B cell (primary cell): Measurements from ENCODE around the gene C10orf53. TPM values are rescaled to one million over a fixed set of nuclear protein-coding genes. Genes with fewer than 3 reads are reported as not detected.

Experiments used
- ATAC-seq: fragments of 200-7000 bp; cut with Tn5 transposase; one replicate; pipeline ENCODE4 v1.10.0; 2021; ENCODE audit warnings: low read depth, mild to moderate bottlenecking, moderate number of reproducible peaks, moderate library complexity
- CTCF ChIA-PET: fragments of 350-600 bp; sonication (Branson Sonifier 250); formaldehyde crosslinking; loops from one replicate; lab custom pipeline; 2021; ENCODE audit warnings: antibody characterized with exemption, inconsistent platforms; lab: Charles Lee
- POLR2A ChIA-PET: fragments of 350-600 bp; sonication (Branson Sonifier 250); formaldehyde crosslinking; loops from one replicate; lab custom pipeline; 2021; ENCODE audit warnings: antibody characterized with exemption; lab: Charles Lee
- DNase-seq: peaks from one replicate; pipeline ENCODE4 v3.0.0; 2013
- H2AFZ ChIP-seq: 2 replicates; pipeline ENCODE4 v1.6.1; 2012; ENCODE audit warnings: mild to moderate bottlenecking, low read depth, low read length; ENCODE audit not compliant: insufficient read depth, poor library complexity, severe bottlenecking
- H3K27ac ChIP-seq, 2 donors: 1 replicate in 1 of 2; 2 replicates in 1 of 2; pipeline ENCODE4 v1.5.1; 2012 to 2013; ENCODE audit warnings: low read length in 2 of 2, mild to moderate bottlenecking in 2 of 2, moderate library complexity in 1 of 2
- H3K27me3 ChIP-seq, 4 experiments: fragments of 200-600 bp in 1 of 4; sonication (generic) in 1 of 4; replicated peaks in 1 of 4; 1 replicate in 2 of 4; 2 replicates in 2 of 4; pipeline versions ENCODE4 v1.6.1 to v1.7.0; 2013 to 2016; ENCODE audit warnings: low read length in 3 of 4, mild to moderate bottlenecking in 2 of 4, mixed read lengths in 1 of 4, moderate library complexity in 1 of 4; ENCODE audit not compliant: insufficient read depth in 4 of 4, control insufficient read depth in 3 of 4; ENCODE audit errors: control extremely low read depth in 1 of 4
- H3K36me3 ChIP-seq, 2 experiments: replicated peaks in 1 of 2; 1 replicate in 1 of 2; 2 replicates in 1 of 2; pipeline versions ENCODE4 v1.6.1 to v1.7.1; 2013; ENCODE audit warnings: low read length in 1 of 2; ENCODE audit not compliant: insufficient read depth in 2 of 2, control insufficient read depth in 1 of 2; ENCODE audit errors: control extremely low read depth in 1 of 2, extremely low read depth in 1 of 2
- H3K4me1 ChIP-seq, 2 donors: fragments of 200-600 bp in 1 of 2; sonication (generic) in 1 of 2; 1 replicate in 1 of 2; 2 replicates in 1 of 2; pipeline versions ENCODE4 v1.5.1 to v1.6.1; 2013 to 2017; ENCODE audit warnings: low read length in 2 of 2; ENCODE audit not compliant: control insufficient read depth in 2 of 2, insufficient read depth in 2 of 2
- H3K4me2 ChIP-seq: replicated peaks from 2 replicates; pipeline ENCODE3; 2012; ENCODE audit warnings: mild to moderate bottlenecking, low read depth, low read length; ENCODE audit not compliant: poor library complexity, severe bottlenecking
- H3K4me3 ChIP-seq, 5 experiments: fragments of 200-600 bp in 1 of 5; sonication (generic) in 1 of 5; 1 replicate in 3 of 5; 2 replicates in 2 of 5; pipeline versions ENCODE4 v1.5.1 to v1.7.0; 2011 to 2016; ENCODE audit warnings: low read length in 4 of 5, mild to moderate bottlenecking in 4 of 5, low read depth in 2 of 5, control low read depth in 1 of 5, moderate library complexity in 1 of 5; ENCODE audit not compliant: insufficient read depth in 1 of 5; ENCODE audit errors: control extremely low read depth in 1 of 5, extremely low read depth in 1 of 5
- H3K79me2 ChIP-seq: fragments of 200-600 bp; sonication (generic); one replicate; pipeline ENCODE4 v1.6.0; 2016; ENCODE audit warnings: low read length; ENCODE audit not compliant: control insufficient read depth, insufficient read depth
- H3K9ac ChIP-seq: fragments of 200-600 bp; sonication (generic); 2 replicates; pipeline ENCODE4 v1.6.1; 2017; ENCODE audit warnings: mild to moderate bottlenecking, low read length, moderate library complexity
- H3K9me3 ChIP-seq, 3 donors: one replicate each; pipeline versions ENCODE4 v1.6.1 to v1.7.1; 2013; ENCODE audit warnings: low read length in 2 of 3; ENCODE audit not compliant: control insufficient read depth in 2 of 3, insufficient read depth in 1 of 3; ENCODE audit errors: control extremely low read depth in 1 of 3
- H4K20me1 ChIP-seq: 2 replicates; pipeline ENCODE4 v1.6.0; 2012; ENCODE audit warnings: mild to moderate bottlenecking, low read length; ENCODE audit not compliant: insufficient read depth, control insufficient read depth, poor library complexity, severe bottlenecking
- H3K27ac Mint-ChIP-seq: one replicate; pipeline ENCODE4 v1.8.0; 2021; ENCODE audit warnings: mixed read lengths
- H3K27me3 Mint-ChIP-seq: one replicate; pipeline ENCODE4 v1.8.0; 2021; ENCODE audit warnings: mixed read lengths
- H3K4me1 Mint-ChIP-seq: one replicate; pipeline ENCODE4 v1.8.0; 2021; ENCODE audit warnings: mixed read lengths
- H3K4me3 Mint-ChIP-seq: one replicate; pipeline ENCODE4 v1.8.0; 2021; ENCODE audit warnings: mixed read lengths
- H3K9me3 Mint-ChIP-seq: one replicate; pipeline ENCODE4 v1.8.0; 2022; ENCODE audit warnings: mixed read lengths; ENCODE audit not compliant: insufficient read depth
- EZH2 ChIP-seq: IDR thresholded peaks from 2 replicates; pipeline ENCODE4 v1.6.1; 2012; ENCODE audit warnings: borderline replicate concordance, low read depth, mild to moderate bottlenecking, moderate library complexity, low read length; ENCODE audit not compliant: insufficient read depth, poor library complexity, severe bottlenecking
- WGBS: methylation state at CpG from one replicate; pipeline ENCODE4 v1.1.5; 2013; ENCODE audit warnings: missing lambda C conversion rate; ENCODE audit not compliant: insufficient coverage; 5-methylcytosine and 5-hydroxymethylcytosine counted together
- intact Hi-C: fragments of 100-400 bp; cut with micrococcal nuclease; formaldehyde crosslinking; loops from one replicate; pipeline ENCODE4 v1.10.0; 2022
- polyA plus RNA-seq: library from polyadenylated mRNA; depleted of rRNA; stranded (reverse); fragments of >200 nt; gene quantifications from 2 replicates; pipeline ENCODE4 v1.2.3, GENCODE V29; 2012
- total RNA-seq, 2 donors: library from RNA; stranded (reverse); fragments of 120-200 nt in 1 of 2; gene quantifications; 1 replicate in 1 of 2; 2 replicates in 1 of 2; pipeline versions ENCODE4 v1.2.3 to v1.2.4, GENCODE V29; 2013 to 2022
- TF ChIP-seq, protein P1 (sequence below): fragments of 200-600 bp; IDR thresholded peaks from one replicate; pipeline ENCODE4 v1.8.0; 2022; ENCODE audit warnings: antibody characterized with exemption, mild to moderate bottlenecking

Gene C10orf53
- total and polyA plus RNA-seq, 2 donors (not counting 1 experiment from before 2014, with no cell fraction given): not detected

DNA sequence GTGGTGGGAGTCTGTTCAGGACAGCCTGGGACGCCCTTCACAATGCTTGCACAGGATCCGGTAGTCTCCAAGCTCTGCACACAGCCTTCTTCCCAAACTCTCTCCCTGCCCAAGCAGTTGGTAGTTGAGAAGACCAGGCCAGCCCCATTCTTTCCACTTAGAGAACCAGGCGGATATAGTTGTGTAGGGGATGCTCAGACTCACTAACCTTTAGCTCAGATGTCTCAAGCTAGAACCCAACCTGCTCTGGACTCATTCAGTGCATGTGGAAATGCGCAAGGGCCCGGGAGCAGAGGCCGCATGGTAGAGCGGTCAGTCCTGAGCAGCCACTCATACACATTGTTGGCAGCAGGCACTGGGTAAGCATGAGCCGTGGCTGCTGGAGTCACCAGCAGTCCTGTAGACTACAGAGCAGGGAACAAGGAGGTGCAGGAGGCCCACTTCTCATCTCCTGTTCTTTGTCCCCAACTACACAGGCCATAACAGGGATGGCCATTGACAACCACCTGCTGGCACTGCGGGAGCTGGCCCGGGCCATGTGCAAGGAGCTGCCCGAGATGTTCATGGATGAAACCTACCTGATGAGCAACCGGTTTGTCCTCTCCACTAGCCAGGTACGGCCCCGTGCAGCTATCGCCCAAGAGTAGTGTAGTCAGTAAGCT, 17.2 kb upstream of the C10orf53 start:
- Histone ChIP-seq H4K20me1 (no peaks in the 10 kb centered on the region), H3K36me3 (no peaks in the 10 kb centered on the region), H3K9me3 (peaks cover 0 to 22% (median 0%) of the 10 kb centered on the region in 3 donors), H3K9ac (no peak overlapping the region), H3K4me1 (no peaks in the 10 kb centered on the region), H3K4me2 (no peak overlapping the region), H3K27ac (no peak overlapping the region), H2AFZ (no peak overlapping the region), H3K4me3 (no peak overlapping the region), H3K27me3 (no peaks in the 10 kb centered on the region), H3K79me2 (no peaks in the 10 kb centered on the region)
- ATAC-seq (no peak), DNase-seq (no peak)
- Mint-ChIP-seq H3K27ac (no peak overlapping the region), H3K4me1 (no peaks in the 10 kb centered on the region), H3K4me3 (no peak overlapping the region), H3K27me3 (peaks cover 6% of the 10 kb centered on the region), H3K9me3 (peaks cover 3% of the 10 kb centered on the region)
- CTCF ChIA-PET: no interaction called here
- POLR2A ChIA-PET: no interaction called here
- intact Hi-C loops: no loop called here
- no peak for TF ChIP-seq EZH2
- 92% methylated on average over 12 of the region's 15 CpGs for WGBS

- ATAC-seq (no peak), DNase-seq (no peak)
- peaks cover 0 to 16% (median 0%) of the 10 kb centered on the region in 3 donors for H3K9me3 ChIP-seq
- 79% methylated on average over 4 of the region's 6 CpGs for WGBS
- no peak overlapping the region for H3K27ac ChIP-seq
- POLR2A ChIA-PET: no interaction called here
- no peaks in the 10 kb centered on the region for H3K4me1 ChIP-seq
- H3K27me3 ChIP-seq: peaks cover 0 to 2% (median under 1%) of the 10 kb centered on the region in 4 experiments
- intact Hi-C loops: no loop called here
- no peak overlapping the region for H2AFZ ChIP-seq
- Mint-ChIP-seq H3K4me1 (no peaks in the 10 kb centered on the region), H3K27ac (no peak overlapping the region), H3K9me3 (peaks cover 3% of the 10 kb centered on the region), H3K27me3 (peaks cover 6% of the 10 kb centered on the region), H3K4me3 (no peak overlapping the region)
- no peak overlapping the region for H3K4me2 ChIP-seq
- H3K9ac ChIP-seq: no peak overlapping the region
- CTCF ChIA-PET: no interaction called here
- no peaks in the 10 kb centered on the region for H3K36me3 ChIP-seq
- H3K79me2 ChIP-seq: no peaks in the 10 kb centered on the region
- TF ChIP-seq, protein P1, sequence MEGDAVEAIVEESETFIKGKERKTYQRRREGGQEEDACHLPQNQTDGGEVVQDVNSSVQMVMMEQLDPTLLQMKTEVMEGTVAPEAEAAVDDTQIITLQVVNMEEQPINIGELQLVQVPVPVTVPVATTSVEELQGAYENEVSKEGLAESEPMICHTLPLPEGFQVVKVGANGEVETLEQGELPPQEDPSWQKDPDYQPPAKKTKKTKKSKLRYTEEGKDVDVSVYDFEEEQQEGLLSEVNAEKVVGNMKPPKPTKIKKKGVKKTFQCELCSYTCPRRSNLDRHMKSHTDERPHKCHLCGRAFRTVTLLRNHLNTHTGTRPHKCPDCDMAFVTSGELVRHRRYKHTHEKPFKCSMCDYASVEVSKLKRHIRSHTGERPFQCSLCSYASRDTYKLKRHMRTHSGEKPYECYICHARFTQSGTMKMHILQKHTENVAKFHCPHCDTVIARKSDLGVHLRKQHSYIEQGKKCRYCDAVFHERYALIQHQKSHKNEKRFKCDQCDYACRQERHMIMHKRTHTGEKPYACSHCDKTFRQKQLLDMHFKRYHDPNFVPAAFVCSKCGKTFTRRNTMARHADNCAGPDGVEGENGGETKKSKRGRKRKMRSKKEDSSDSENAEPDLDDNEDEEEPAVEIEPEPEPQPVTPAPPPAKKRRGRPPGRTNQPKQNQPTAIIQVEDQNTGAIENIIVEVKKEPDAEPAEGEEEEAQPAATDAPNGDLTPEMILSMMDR: no peak
- TF ChIP-seq EZH2: no peak
- no peaks in the 10 kb centered on the region for H4K20me1 ChIP-seq
- no peak overlapping the region for H3K4me3 ChIP-seq
Observed at GRCh38 chr10:49663596-49663995, 15.9 kb upstream of the C10orf53 start.
